GM12878 (cell line): ENCODE data around the gene AFAP1. TPM values are rescaled to one million over a fixed set of nuclear protein-coding genes. Genes with fewer than 3 reads are reported as not detected.

ENCODE experiments used
- BCL11A ChIP-seq: IDR thresholded peaks from 2 replicates; pipeline ENCODE4 v1.6.1; 2011; ENCODE audit warnings: low read depth, low read length
- polyA plus RNA-seq, 11 experiments: library from polyadenylated mRNA; depleted of rRNA in 4 of 11; unstranded in 6 of 11; stranded (reverse) in 5 of 11; fragments of >200 nt; fragmentation: Nextera tagmentation in 4 of 11; fragmentation: Illumina TruSeq in 1 of 11; extraction: Ambion mirVana in 4 of 11; extraction: Trizol in 1 of 11; gene quantifications; 1 replicate in 1 of 11; 2 replicates in 10 of 11; pipeline versions ENCODE4 v1.2.1 to v1.2.3, GENCODE V29; 2011 to 2016; ENCODE audit warnings: inconsistent platforms in 2 of 11, missing spikeins in 2 of 11, low read depth in 1 of 11
- total RNA-seq, 4 experiments: library from RNA; depleted of rRNA in 3 of 4; stranded (reverse); fragments of >200 nt in 3 of 4; fragmentation: Illumina TruSeq in 1 of 4; extraction: Trizol in 1 of 4; gene quantifications; 2 replicates each; pipeline versions ENCODE4 v1.2.1 to v1.2.3, GENCODE V29; 2013 to 2021
- TF ChIP-seq, protein P1 (sequence below): fragments of 450-650 bp; IDR thresholded peaks from 2 replicates; pipeline ENCODE4 v1.6.1; 2017; ENCODE audit warnings: mild to moderate bottlenecking, moderate library complexity
- TF ChIP-seq, protein P2 (sequence below): fragments of 450-650 bp; formaldehyde crosslinking; IDR thresholded peaks from 2 replicates; pipeline ENCODE4 v1.4.0; 2020; ENCODE audit warnings: mild to moderate bottlenecking, moderate library complexity
- TF ChIP-seq, protein P3 (sequence below): fragments of 450-650 bp; IDR thresholded peaks from 2 replicates; pipeline ENCODE4 v1.6.1; 2017; ENCODE audit warnings: low read depth, mild to moderate bottlenecking, moderate library complexity
- TF ChIP-seq, protein P4 (sequence below): IDR thresholded peaks from 2 replicates; pipeline ENCODE4 v1.6.1; 2011; ENCODE audit warnings: borderline replicate concordance, low read depth, mild to moderate bottlenecking, moderate library complexity, mixed read lengths, low read length; ENCODE audit not compliant: insufficient read depth; ENCODE audit errors: extremely low read length
- TF ChIP-seq, protein P5 (sequence below): fragments of 450-650 bp; IDR thresholded peaks from 2 replicates; pipeline ENCODE4 v1.6.1; 2017; ENCODE audit warnings: borderline replicate concordance

The AFAP1 gene
- total and polyA plus RNA-seq, 10 of the 15 experiments (the other 5 are each of a cell fraction or from before 2014, with no cell fraction given), result 0.02 to 0.23 (median 0.09) TPM; not detected in 1

DNA sequence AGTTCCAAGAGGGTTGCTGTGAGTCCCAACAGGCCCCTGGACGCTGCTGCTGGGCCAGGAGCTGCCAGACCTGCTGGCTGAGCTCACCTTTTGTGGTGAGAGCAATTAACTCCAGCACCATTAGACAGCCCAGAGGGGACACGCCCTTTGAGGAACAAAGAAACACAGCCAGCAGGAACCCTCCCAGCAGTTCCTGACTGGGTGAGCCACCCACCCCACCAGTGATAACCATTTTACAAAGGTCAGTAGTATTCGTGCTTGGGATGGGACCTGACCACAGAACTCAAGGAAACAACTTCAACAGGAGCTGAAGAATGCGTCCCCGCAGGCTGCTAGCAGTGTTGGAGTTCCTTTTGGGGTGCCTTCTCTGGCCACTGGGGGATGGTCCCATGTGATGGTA, 38.8 kb upstream of the AFAP1 start (continued):
- TF ChIP-seq, protein P1, sequence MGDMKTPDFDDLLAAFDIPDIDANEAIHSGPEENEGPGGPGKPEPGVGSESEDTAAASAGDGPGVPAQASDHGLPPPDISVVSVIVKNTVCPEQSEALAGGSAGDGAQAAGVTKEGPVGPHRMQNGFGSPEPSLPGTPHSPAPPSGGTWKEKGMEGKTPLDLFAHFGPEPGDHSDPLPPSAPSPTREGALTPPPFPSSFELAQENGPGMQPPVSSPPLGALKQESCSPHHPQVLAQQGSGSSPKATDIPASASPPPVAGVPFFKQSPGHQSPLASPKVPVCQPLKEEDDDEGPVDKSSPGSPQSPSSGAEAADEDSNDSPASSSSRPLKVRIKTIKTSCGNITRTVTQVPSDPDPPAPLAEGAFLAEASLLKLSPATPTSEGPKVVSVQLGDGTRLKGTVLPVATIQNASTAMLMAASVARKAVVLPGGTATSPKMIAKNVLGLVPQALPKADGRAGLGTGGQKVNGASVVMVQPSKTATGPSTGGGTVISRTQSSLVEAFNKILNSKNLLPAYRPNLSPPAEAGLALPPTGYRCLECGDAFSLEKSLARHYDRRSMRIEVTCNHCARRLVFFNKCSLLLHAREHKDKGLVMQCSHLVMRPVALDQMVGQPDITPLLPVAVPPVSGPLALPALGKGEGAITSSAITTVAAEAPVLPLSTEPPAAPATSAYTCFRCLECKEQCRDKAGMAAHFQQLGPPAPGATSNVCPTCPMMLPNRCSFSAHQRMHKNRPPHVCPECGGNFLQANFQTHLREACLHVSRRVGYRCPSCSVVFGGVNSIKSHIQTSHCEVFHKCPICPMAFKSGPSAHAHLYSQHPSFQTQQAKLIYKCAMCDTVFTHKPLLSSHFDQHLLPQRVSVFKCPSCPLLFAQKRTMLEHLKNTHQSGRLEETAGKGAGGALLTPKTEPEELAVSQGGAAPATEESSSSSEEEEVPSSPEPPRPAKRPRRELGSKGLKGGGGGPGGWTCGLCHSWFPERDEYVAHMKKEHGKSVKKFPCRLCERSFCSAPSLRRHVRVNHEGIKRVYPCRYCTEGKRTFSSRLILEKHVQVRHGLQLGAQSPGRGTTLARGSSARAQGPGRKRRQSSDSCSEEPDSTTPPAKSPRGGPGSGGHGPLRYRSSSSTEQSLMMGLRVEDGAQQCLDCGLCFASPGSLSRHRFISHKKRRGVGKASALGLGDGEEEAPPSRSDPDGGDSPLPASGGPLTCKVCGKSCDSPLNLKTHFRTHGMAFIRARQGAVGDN, result no peak
- TF ChIP-seq, protein P2, sequence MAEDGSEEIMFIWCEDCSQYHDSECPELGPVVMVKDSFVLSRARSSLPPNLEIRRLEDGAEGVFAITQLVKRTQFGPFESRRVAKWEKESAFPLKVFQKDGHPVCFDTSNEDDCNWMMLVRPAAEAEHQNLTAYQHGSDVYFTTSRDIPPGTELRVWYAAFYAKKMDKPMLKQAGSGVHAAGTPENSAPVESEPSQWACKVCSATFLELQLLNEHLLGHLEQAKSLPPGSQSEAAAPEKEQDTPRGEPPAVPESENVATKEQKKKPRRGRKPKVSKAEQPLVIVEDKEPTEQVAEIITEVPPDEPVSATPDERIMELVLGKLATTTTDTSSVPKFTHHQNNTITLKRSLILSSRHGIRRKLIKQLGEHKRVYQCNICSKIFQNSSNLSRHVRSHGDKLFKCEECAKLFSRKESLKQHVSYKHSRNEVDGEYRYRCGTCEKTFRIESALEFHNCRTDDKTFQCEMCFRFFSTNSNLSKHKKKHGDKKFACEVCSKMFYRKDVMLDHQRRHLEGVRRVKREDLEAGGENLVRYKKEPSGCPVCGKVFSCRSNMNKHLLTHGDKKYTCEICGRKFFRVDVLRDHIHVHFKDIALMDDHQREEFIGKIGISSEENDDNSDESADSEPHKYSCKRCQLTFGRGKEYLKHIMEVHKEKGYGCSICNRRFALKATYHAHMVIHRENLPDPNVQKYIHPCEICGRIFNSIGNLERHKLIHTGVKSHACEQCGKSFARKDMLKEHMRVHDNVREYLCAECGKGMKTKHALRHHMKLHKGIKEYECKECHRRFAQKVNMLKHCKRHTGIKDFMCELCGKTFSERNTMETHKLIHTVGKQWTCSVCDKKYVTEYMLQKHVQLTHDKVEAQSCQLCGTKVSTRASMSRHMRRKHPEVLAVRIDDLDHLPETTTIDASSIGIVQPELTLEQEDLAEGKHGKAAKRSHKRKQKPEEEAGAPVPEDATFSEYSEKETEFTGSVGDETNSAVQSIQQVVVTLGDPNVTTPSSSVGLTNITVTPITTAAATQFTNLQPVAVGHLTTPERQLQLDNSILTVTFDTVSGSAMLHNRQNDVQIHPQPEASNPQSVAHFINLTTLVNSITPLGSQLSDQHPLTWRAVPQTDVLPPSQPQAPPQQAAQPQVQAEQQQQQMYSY, result no peak
- TF ChIP-seq, protein P3, sequence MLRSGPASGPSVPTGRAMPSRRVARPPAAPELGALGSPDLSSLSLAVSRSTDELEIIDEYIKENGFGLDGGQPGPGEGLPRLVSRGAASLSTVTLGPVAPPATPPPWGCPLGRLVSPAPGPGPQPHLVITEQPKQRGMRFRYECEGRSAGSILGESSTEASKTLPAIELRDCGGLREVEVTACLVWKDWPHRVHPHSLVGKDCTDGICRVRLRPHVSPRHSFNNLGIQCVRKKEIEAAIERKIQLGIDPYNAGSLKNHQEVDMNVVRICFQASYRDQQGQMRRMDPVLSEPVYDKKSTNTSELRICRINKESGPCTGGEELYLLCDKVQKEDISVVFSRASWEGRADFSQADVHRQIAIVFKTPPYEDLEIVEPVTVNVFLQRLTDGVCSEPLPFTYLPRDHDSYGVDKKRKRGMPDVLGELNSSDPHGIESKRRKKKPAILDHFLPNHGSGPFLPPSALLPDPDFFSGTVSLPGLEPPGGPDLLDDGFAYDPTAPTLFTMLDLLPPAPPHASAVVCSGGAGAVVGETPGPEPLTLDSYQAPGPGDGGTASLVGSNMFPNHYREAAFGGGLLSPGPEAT, result no peak
- no peak for TF ChIP-seq BCL11A
- TF ChIP-seq, protein P4, sequence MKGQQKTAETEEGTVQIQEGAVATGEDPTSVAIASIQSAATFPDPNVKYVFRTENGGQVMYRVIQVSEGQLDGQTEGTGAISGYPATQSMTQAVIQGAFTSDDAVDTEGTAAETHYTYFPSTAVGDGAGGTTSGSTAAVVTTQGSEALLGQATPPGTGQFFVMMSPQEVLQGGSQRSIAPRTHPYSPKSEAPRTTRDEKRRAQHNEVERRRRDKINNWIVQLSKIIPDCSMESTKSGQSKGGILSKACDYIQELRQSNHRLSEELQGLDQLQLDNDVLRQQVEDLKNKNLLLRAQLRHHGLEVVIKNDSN, result no peak
- TF ChIP-seq, protein P5, sequence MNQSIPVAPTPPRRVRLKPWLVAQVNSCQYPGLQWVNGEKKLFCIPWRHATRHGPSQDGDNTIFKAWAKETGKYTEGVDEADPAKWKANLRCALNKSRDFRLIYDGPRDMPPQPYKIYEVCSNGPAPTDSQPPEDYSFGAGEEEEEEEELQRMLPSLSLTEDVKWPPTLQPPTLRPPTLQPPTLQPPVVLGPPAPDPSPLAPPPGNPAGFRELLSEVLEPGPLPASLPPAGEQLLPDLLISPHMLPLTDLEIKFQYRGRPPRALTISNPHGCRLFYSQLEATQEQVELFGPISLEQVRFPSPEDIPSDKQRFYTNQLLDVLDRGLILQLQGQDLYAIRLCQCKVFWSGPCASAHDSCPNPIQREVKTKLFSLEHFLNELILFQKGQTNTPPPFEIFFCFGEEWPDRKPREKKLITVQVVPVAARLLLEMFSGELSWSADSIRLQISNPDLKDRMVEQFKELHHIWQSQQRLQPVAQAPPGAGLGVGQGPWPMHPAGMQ, result no peak
